H1 (cell line): ENCODE data around the gene LOC101059915.
A peak's percentile ranks its signal among the peaks of the same experiment; 100 is the strongest.
"Not testable (repeated sequence)": the region's sequence is repeated elsewhere in the genome, so short reads cannot be mapped to it uniquely, and the experiment has no call there.

Source experiments
- CTCF ChIA-PET: fragments of 300-600 bp; sonication (Branson Sonifier 250); formaldehyde crosslinking; loops from one replicate; lab custom pipeline; 2021; ENCODE audit not compliant: partially characterized antibody; lab: Charles Lee
- POLR2A ChIA-PET: fragments of 300-600 bp; sonication (Branson Sonifier 250); formaldehyde crosslinking; loops from one replicate; lab custom pipeline; 2021; ENCODE audit warnings: inconsistent platforms; ENCODE audit not compliant: partially characterized antibody; lab: Charles Lee
- DNase-seq, 2 experiments: peaks; one replicate each; pipeline versions ENCODE4 v3.0.0 to v3.0.0-alpha.2; 2010 to 2022; ENCODE audit warnings: low spot score in 2 of 2, low read depth in 1 of 2, mixed read lengths in 1 of 2
- FAIRE-seq: peaks from 2 replicates; lab custom pipeline; 2011; peaks lifted over from hg19 to GRCh38; lab: Jason Lieb, UNC
- H2AFZ ChIP-seq: 2 replicates; pipeline ENCODE4 v1.8.1; 2012; ENCODE audit warnings: low read length, inconsistent platforms
- H2AK5ac ChIP-seq: 2 replicates; pipeline ENCODE4 v1.6.1; 2013; ENCODE audit warnings: low read depth, low read length
- H2BK120ac ChIP-seq: replicated peaks from 2 replicates; pipeline ENCODE3; 2013; ENCODE audit warnings: low read depth, low read length, inconsistent platforms
- H2BK12ac ChIP-seq: 2 replicates; pipeline ENCODE4 v1.6.1; 2013; ENCODE audit warnings: low read depth, low read length
- H2BK15ac ChIP-seq: 2 replicates; pipeline ENCODE4 v1.6.1; 2013; ENCODE audit warnings: low read length
- H2BK20ac ChIP-seq: 2 replicates; pipeline ENCODE4 v1.6.1; 2013; ENCODE audit warnings: low read length
- H2BK5ac ChIP-seq: 2 replicates; pipeline ENCODE4 v1.6.1; 2013; ENCODE audit warnings: low read depth, low read length
- H3K14ac ChIP-seq: 2 replicates; pipeline ENCODE4 v1.6.1; 2013; ENCODE audit warnings: inconsistent platforms; ENCODE audit not compliant: insufficient read length
- H3K18ac ChIP-seq: 2 replicates; pipeline ENCODE4 v1.6.1; 2013; ENCODE audit warnings: low read length; ENCODE audit errors: extremely low read depth
- H3K23ac ChIP-seq: 2 replicates; pipeline ENCODE4 v1.6.1; 2013; ENCODE audit warnings: inconsistent platforms; ENCODE audit not compliant: insufficient read length
- H3K23me2 ChIP-seq: 2 replicates; pipeline ENCODE4 v1.6.1; 2013; ENCODE audit warnings: low read depth, low read length
- H3K27ac ChIP-seq: 2 replicates; pipeline ENCODE4 v1.6.1; 2011; ENCODE audit warnings: low read depth, low read length, inconsistent platforms
- H3K27me3 ChIP-seq, 4 experiments: replicated peaks in 1 of 4; 1 replicate in 1 of 4; 2 replicates in 3 of 4; pipeline versions ENCODE4 v1.6.1 to v1.8.1; 2011 to 2013; ENCODE audit warnings: low read length in 3 of 4, mild to moderate bottlenecking in 3 of 4, inconsistent platforms in 2 of 4, mixed read lengths in 2 of 4, moderate library complexity in 1 of 4; ENCODE audit not compliant: control insufficient read depth in 3 of 4, insufficient read depth in 3 of 4; ENCODE audit errors: extremely low read depth in 1 of 4
- H3K36me3 ChIP-seq, 4 experiments: 2 replicates each; pipeline versions ENCODE4 v1.6.1 to v1.8.1; 2011 to 2013; ENCODE audit warnings: mild to moderate bottlenecking in 4 of 4, low read length in 3 of 4, moderate library complexity in 2 of 4, control low read depth in 1 of 4, inconsistent platforms in 1 of 4; ENCODE audit not compliant: insufficient read depth in 4 of 4, control insufficient read depth in 2 of 4
- H3K4ac ChIP-seq: replicated peaks from 2 replicates; pipeline ENCODE3; 2013; ENCODE audit warnings: low read length, low read depth, mixed read lengths, inconsistent platforms; ENCODE audit not compliant: insufficient read length
- H3K4me1 ChIP-seq, 4 experiments: replicated peaks in 1 of 4; 1 replicate in 1 of 4; 2 replicates in 3 of 4; pipeline versions ENCODE4 v1.6.1 to v1.8.1; 2011 to 2013; ENCODE audit warnings: low read length in 3 of 4, inconsistent platforms in 2 of 4, mixed read lengths in 1 of 4; ENCODE audit not compliant: insufficient read depth in 4 of 4, control insufficient read depth in 3 of 4
- H3K4me2 ChIP-seq, 2 experiments: 2 replicates each; pipeline versions ENCODE4 v1.6.1 to v1.8.1; 2011 to 2013; ENCODE audit warnings: low read depth in 2 of 2, low read length in 2 of 2, control low read depth in 1 of 2, inconsistent platforms in 1 of 2, mild to moderate bottlenecking in 1 of 2; ENCODE audit not compliant: insufficient read depth in 1 of 2
- H3K4me3 ChIP-seq, 4 experiments: fragments of 200-600, 300-600 bp in 1 of 4; sonication (generic), shearing (Covaris generic), sonication (Bioruptor Twin) in 1 of 4; 2 replicates each; pipeline versions ENCODE4 v1.5.1 to v1.8.1; 2011 to 2016; ENCODE audit warnings: low read length in 4 of 4, low read depth in 3 of 4, control low read depth in 2 of 4, inconsistent platforms in 2 of 4, mild to moderate bottlenecking in 2 of 4, mixed read lengths in 1 of 4, moderate library complexity in 1 of 4; ENCODE audit not compliant: insufficient read depth in 2 of 4; ENCODE audit errors: extremely low read depth in 1 of 4
- H3K56ac ChIP-seq: replicated peaks from 2 replicates; pipeline ENCODE3; 2013; ENCODE audit warnings: low read depth, mild to moderate bottlenecking, mixed read lengths, low read length, inconsistent platforms; ENCODE audit not compliant: insufficient read length
- H3K79me1 ChIP-seq: 2 replicates; pipeline ENCODE4 v1.6.1; 2013; ENCODE audit warnings: low read depth, low read length, control low read depth
- H3K79me2 ChIP-seq, 2 experiments: 2 replicates each; pipeline versions ENCODE4 v1.6.1 to v1.8.1; 2012 to 2013; ENCODE audit warnings: low read length in 2 of 2, mild to moderate bottlenecking in 2 of 2, inconsistent platforms in 1 of 2; ENCODE audit not compliant: insufficient read depth in 2 of 2, control insufficient read depth in 1 of 2
- H3K9ac ChIP-seq, 4 experiments: replicated peaks in 1 of 4; 1 replicate in 1 of 4; 2 replicates in 3 of 4; pipeline versions ENCODE4 v1.6.1 to v1.8.1; 2011 to 2013; ENCODE audit warnings: low read depth in 3 of 4, low read length in 3 of 4, control low read depth in 2 of 4, mild to moderate bottlenecking in 2 of 4, moderate library complexity in 2 of 4, inconsistent platforms in 1 of 4; ENCODE audit errors: extremely low read depth in 1 of 4
- H3K9me3 ChIP-seq, 2 experiments: 2 replicates each; pipeline versions ENCODE4 v1.6.1 to v1.8.1; 2012 to 2013; ENCODE audit warnings: mild to moderate bottlenecking in 2 of 2, moderate library complexity in 2 of 2, control low read depth in 1 of 2, inconsistent platforms in 1 of 2, low read depth in 1 of 2, low read length in 1 of 2, mixed read lengths in 1 of 2; ENCODE audit not compliant: insufficient read depth in 2 of 2
- H4K20me1 ChIP-seq, 2 experiments: replicated peaks in 1 of 2; 2 replicates each; pipeline versions ENCODE3 to v1.8.1; 2011 to 2013; ENCODE audit warnings: inconsistent platforms in 2 of 2, low read length in 2 of 2, mild to moderate bottlenecking in 1 of 2; ENCODE audit not compliant: insufficient read depth in 2 of 2, control insufficient read depth in 1 of 2
- H4K5ac ChIP-seq: 2 replicates; pipeline ENCODE4 v1.6.1; 2013; ENCODE audit warnings: low read length, low read depth, mixed read lengths, inconsistent platforms; ENCODE audit not compliant: insufficient read length
- H4K8ac ChIP-seq: 2 replicates; pipeline ENCODE4 v1.8.0; 2013; ENCODE audit warnings: mild to moderate bottlenecking, moderate library complexity, low read length, inconsistent platforms; ENCODE audit not compliant: insufficient read depth; ENCODE audit errors: extremely low read depth
- H4K91ac ChIP-seq: replicated peaks from 2 replicates; pipeline ENCODE3; 2013; ENCODE audit warnings: low read length, mixed read lengths, inconsistent platforms; ENCODE audit not compliant: insufficient read length
- CTCF ChIP-seq, 3 experiments: IDR thresholded peaks; 1 replicate in 2 of 3; 2 replicates in 1 of 3; pipeline versions ENCODE4 v1.5.1 to v1.6.1; 2011; ENCODE audit warnings: low read length in 3 of 3, mild to moderate bottlenecking in 3 of 3, inconsistent platforms in 2 of 3, low read depth in 1 of 3, moderate library complexity in 1 of 3; ENCODE audit not compliant: insufficient read depth in 1 of 3; ENCODE audit errors: control extremely low read depth in 1 of 3
- RAD21 ChIP-seq, 2 experiments: IDR thresholded peaks in 1 of 2; conservative IDR thresholded peaks in 1 of 2; 2 replicates each; pipeline ENCODE4 v1.6.1; 2011; ENCODE audit warnings: low read depth in 2 of 2, low read length in 2 of 2, improper control_type of control experiment in 1 of 2, inconsistent platforms in 1 of 2, mild to moderate bottlenecking in 1 of 2, moderate library complexity in 1 of 2
- WGBS, 2 experiments: shearing (Covaris generic) in 1 of 2; methylation state at CpG; one replicate each; pipeline versions ENCODE4 v1.1.6 to v1.1.7; 2013 to 2015; ENCODE audit warnings: low lambda C conversion rate in 2 of 2, mixed read lengths in 2 of 2, inconsistent platforms in 1 of 2, low coverage in 1 of 2, missing lambda C conversion rate in 1 of 2; ENCODE audit not compliant: insufficient replicate concordance in 2 of 2, insufficient coverage in 1 of 2, insufficient read length in 1 of 2; ENCODE audit errors: extremely low coverage in 1 of 2, missing lambda C conversion rate in 1 of 2; 5-methylcytosine and 5-hydroxymethylcytosine counted together

The LOC101059915 gene

GRCh38 chrX:71664202-71664601 lies 3.1 kb upstream of the LOC101059915 start:
- H2BK12ac ChIP-seq, H3K14ac ChIP-seq, H4K8ac ChIP-seq, H3K27me3 ChIP-seq, H4K20me1 ChIP-seq, POLR2A ChIA-PET, H3K9ac ChIP-seq, H3K23ac ChIP-seq, H4K5ac ChIP-seq, H2AK5ac ChIP-seq, H3K4me2 ChIP-seq, H3K36me3 ChIP-seq, H3K4me1 ChIP-seq, H3K56ac ChIP-seq, H2BK20ac ChIP-seq, H3K79me1 ChIP-seq, H3K9me3 ChIP-seq, H3K4ac ChIP-seq, H3K27ac ChIP-seq, H2BK120ac ChIP-seq, H3K79me2 ChIP-seq, H2BK5ac ChIP-seq, H4K91ac ChIP-seq, H3K23me2 ChIP-seq, H2AFZ ChIP-seq, H3K4me3 ChIP-seq, H2BK15ac ChIP-seq, H3K18ac ChIP-seq: not testable (repeated sequence)
- CTCF ChIA-PET, result interaction anchor here (0.7 to 1.2 kb wide), 4 partner anchors 32 to 258 kb away, joined by 3 to 4 read pairs (median 3); no protein-coding TSS in a partner anchor
- peak; percentile 43 to 54 for DNase-seq
- WGBS, 2 experiments, result no CpG with 5 or more reads among the region's 8 CpGs
- peak in 2 of 3 experiments; percentile 67 to 74; a peak in 3 of 4 replicates for TF ChIP-seq CTCF (IDR thresholded peaks at IDR 0.05; ENCODE audit: control extremely low read depth in 1 of 3, insufficient read depth in 1 of 3, low read depth in 1 of 3, low read length in 3 of 3)
- peak; percentile 62 for TF ChIP-seq RAD21 (IDR thresholded peaks at IDR 0.05 in 1 of 2, conservative IDR thresholded peaks at IDR 0.05 in 1 of 2; ENCODE audit: low read depth in 2 of 2, low read length in 2 of 2)
- peak; percentile 98 for FAIRE-seq
